ENCODE data around the gene ARHGAP29. TPM values are rescaled to one million over a fixed set of nuclear protein-coding genes. Genes with fewer than 3 reads are reported as not detected.

The ARHGAP29 gene
- total RNA-seq, 1 donor = 77.2 TPM

GRCh38 chr1:94236630-94237290, 624 bp downstream of the ARHGAP29 start:
- peak; percentile 57 for DNase-seq (ENCODE audit: low read depth)
- peak; percentile 47 for TF ChIP-seq CTCF (IDR thresholded peaks at IDR 0.05; ENCODE audit: insufficient read depth, low read length)
- H3K4me3 ChIP-seq (ENCODE audit: low read depth, low read length) = peak overlapping the region; percentile 94

- peak overlapping the region; percentile 94 for H3K4me3 ChIP-seq (ENCODE audit: low read depth, low read length)
- TF ChIP-seq CTCF (IDR thresholded peaks at IDR 0.05; ENCODE audit: insufficient read depth, low read length) = no peak
- peak; percentile 84 for DNase-seq (ENCODE audit: low read depth)
Measured at GRCh38 chr1:94236013-94236491, 1.3 kb downstream of the ARHGAP29 start.

GRCh38 chr1:94235189-94236012, 2.0 kb downstream of the ARHGAP29 start:
- peak overlapping the region; percentile 94 for H3K4me3 ChIP-seq (ENCODE audit: low read depth, low read length)
- no peak for DNase-seq (ENCODE audit: low read depth)
- TF ChIP-seq CTCF (IDR thresholded peaks at IDR 0.05; ENCODE audit: insufficient read depth, low read length) = no peak

GRCh38 chr1:94234615-94235014, 2.8 kb downstream of the ARHGAP29 start:
- peak overlapping the region; percentile 94 for H3K4me3 ChIP-seq (ENCODE audit: low read depth, low read length)
- no peak for DNase-seq (ENCODE audit: low read depth)
- no peak for TF ChIP-seq CTCF (IDR thresholded peaks at IDR 0.05; ENCODE audit: insufficient read depth, low read length)

GRCh38 chr1:94231746-94232145, 5.6 kb downstream of the ARHGAP29 start:
- no peak for DNase-seq (ENCODE audit: low read depth)
- no peak overlapping the region for H3K4me3 ChIP-seq (ENCODE audit: low read depth, low read length)
- no peak for TF ChIP-seq CTCF (IDR thresholded peaks at IDR 0.05; ENCODE audit: insufficient read depth, low read length)

GRCh38 chr1:94230920-94231319, 6.5 kb downstream of the ARHGAP29 start:
- H3K4me3 ChIP-seq (ENCODE audit: low read depth, low read length) = no peak overlapping the region
- DNase-seq (ENCODE audit: low read depth) = no peak

More at GRCh38 chr1:94230920-94231319, 6.5 kb downstream of the ARHGAP29 start:
- TF ChIP-seq CTCF (IDR thresholded peaks at IDR 0.05; ENCODE audit: insufficient read depth, low read length) = no peak
